Urothelium cell line (cell line): ENCODE data around the gene EXOC6B.

Source experiments
- DNase-seq: peaks from one replicate; pipeline ENCODE4 v3.0.0; 2011; ENCODE audit warnings: low spot score, mixed read lengths
- FAIRE-seq: peaks from 2 replicates; lab custom pipeline; 2011; peaks lifted over from hg19 to GRCh38; lab: Jason Lieb, UNC

EXOC6B gene

GRCh38 chr2:72300147-72300684 lies 525.6 kb downstream of the EXOC6B start:
- DNase-seq (no peak), FAIRE-seq (no peak)

- DNase-seq (no peak), FAIRE-seq (no peak)
Measured at GRCh38 chr2:72293620-72294019, 532.2 kb downstream of the EXOC6B start.

GRCh38 chr2:72292433-72292832 lies 533.4 kb downstream of the EXOC6B start:
- DNase-seq (no peak), FAIRE-seq (no peak)

GRCh38 chr2:72291059-72291458 lies 534.8 kb downstream of the EXOC6B start:
- DNase-seq = no peak
- no peak for FAIRE-seq

GRCh38 chr2:72289736-72290135 lies 536.1 kb downstream of the EXOC6B start:
- DNase-seq (no peak), FAIRE-seq (no peak)

- DNase-seq (no peak), FAIRE-seq (no peak)
Measured at GRCh38 chr2:72289283-72289682, 536.5 kb downstream of the EXOC6B start.

- FAIRE-seq (no peak), DNase-seq (peak; percentile 22)
Measured at GRCh38 chr2:72278046-72278445, 547.8 kb downstream of the EXOC6B start.

- DNase-seq (no peak), FAIRE-seq (no peak)
Measured at GRCh38 chr2:72276876-72277275, 549.0 kb downstream of the EXOC6B start.

- no peak for DNase-seq
- no peak for FAIRE-seq
Measured at GRCh38 chr2:72276356-72276755, 549.5 kb downstream of the EXOC6B start.

- no peak for DNase-seq
- FAIRE-seq = peak; percentile 63
Measured at GRCh38 chr2:72275084-72275483, 550.7 kb downstream of the EXOC6B start.

- FAIRE-seq (no peak), DNase-seq (no peak)
Measured at GRCh38 chr2:72274380-72274797, 551.4 kb downstream of the EXOC6B start.

- FAIRE-seq (no peak), DNase-seq (no peak)
Measured at GRCh38 chr2:72273384-72273783, 552.4 kb downstream of the EXOC6B start.

GRCh38 chr2:72271766-72272641 lies 553.8 kb downstream of the EXOC6B start:
- no peak for DNase-seq

GRCh38 chr2:72271276-72271614 lies 554.6 kb downstream of the EXOC6B start:
- DNase-seq (no peak), FAIRE-seq (no peak)

More at GRCh38 chr2:72271766-72272641, 553.8 kb downstream of the EXOC6B start:
- peak; percentile 61 for FAIRE-seq

GRCh38 chr2:72270556-72271275 lies 555.1 kb downstream of the EXOC6B start:
- FAIRE-seq (no peak), DNase-seq (no peak)

GRCh38 chr2:72263776-72264060 lies 562.1 kb downstream of the EXOC6B start:
- FAIRE-seq = no peak
- no peak for DNase-seq

- FAIRE-seq (peak; percentile 35), DNase-seq (no peak)
Measured at GRCh38 chr2:72263043-72263775, 562.6 kb downstream of the EXOC6B start.

GRCh38 chr2:72261076-72261475 lies 564.8 kb downstream of the EXOC6B start:
- DNase-seq (no peak), FAIRE-seq (no peak)

- DNase-seq (no peak), FAIRE-seq (no peak)
Measured at GRCh38 chr2:72255540-72255939, 570.3 kb downstream of the EXOC6B start.

GRCh38 chr2:72254831-72255451 lies 570.9 kb downstream of the EXOC6B start:
- FAIRE-seq (no peak), DNase-seq (no peak)

GRCh38 chr2:72238311-72238710 lies 587.5 kb downstream of the EXOC6B start:
- no peak for DNase-seq
- FAIRE-seq = no peak
